GM23338 (cell line): ENCODE data around the gene TICAM2.

ENCODE experiments used
- CTCF ChIP-seq, 2 experiments: fragments of 200-600 bp in 1 of 2; sonication (generic) in 1 of 2; conservative IDR thresholded peaks; 2 replicates each; pipeline versions ENCODE4 v1.5.1 to v1.6.1; 2016 to 2017; ENCODE audit warnings: antibody characterized with exemption in 2 of 2, low read depth in 2 of 2, mild to moderate bottlenecking in 2 of 2, moderate library complexity in 1 of 2
- POLR2AphosphoS5 ChIP-seq: IDR thresholded peaks from 2 replicates; pipeline ENCODE4 v1.6.1; 2016; ENCODE audit warnings: antibody characterized with exemption, low read depth

- TF ChIP-seq CTCF (conservative IDR thresholded peaks at IDR 0.05; ENCODE audit: low read depth in 2 of 2) (no peak), POLR2AphosphoS5 (no peak)
Measured at GRCh38 chr5:115558388-115558956, 43.8 kb downstream of the TICAM2 start.
